Ishikawa (cell line): ENCODE data around the gene GPR148.

Source experiments
- EGR1 ChIP-seq: IDR thresholded peaks from 2 replicates; pipeline ENCODE4 v1.6.1; 2012
- EP300 ChIP-seq: IDR thresholded peaks from 2 replicates; pipeline ENCODE4 v1.6.1; 2012; ENCODE audit warnings: borderline replicate concordance
- TAF1 ChIP-seq: IDR thresholded peaks from 2 replicates; pipeline ENCODE4 v1.6.1; 2012; ENCODE audit warnings: low read depth, mild to moderate bottlenecking
- TEAD4 ChIP-seq: IDR thresholded peaks from 2 replicates; pipeline ENCODE4 v1.6.1; 2012
- YY1 ChIP-seq: IDR thresholded peaks from 2 replicates; pipeline ENCODE4 v1.6.1; 2012; ENCODE audit warnings: low read depth

DNA sequence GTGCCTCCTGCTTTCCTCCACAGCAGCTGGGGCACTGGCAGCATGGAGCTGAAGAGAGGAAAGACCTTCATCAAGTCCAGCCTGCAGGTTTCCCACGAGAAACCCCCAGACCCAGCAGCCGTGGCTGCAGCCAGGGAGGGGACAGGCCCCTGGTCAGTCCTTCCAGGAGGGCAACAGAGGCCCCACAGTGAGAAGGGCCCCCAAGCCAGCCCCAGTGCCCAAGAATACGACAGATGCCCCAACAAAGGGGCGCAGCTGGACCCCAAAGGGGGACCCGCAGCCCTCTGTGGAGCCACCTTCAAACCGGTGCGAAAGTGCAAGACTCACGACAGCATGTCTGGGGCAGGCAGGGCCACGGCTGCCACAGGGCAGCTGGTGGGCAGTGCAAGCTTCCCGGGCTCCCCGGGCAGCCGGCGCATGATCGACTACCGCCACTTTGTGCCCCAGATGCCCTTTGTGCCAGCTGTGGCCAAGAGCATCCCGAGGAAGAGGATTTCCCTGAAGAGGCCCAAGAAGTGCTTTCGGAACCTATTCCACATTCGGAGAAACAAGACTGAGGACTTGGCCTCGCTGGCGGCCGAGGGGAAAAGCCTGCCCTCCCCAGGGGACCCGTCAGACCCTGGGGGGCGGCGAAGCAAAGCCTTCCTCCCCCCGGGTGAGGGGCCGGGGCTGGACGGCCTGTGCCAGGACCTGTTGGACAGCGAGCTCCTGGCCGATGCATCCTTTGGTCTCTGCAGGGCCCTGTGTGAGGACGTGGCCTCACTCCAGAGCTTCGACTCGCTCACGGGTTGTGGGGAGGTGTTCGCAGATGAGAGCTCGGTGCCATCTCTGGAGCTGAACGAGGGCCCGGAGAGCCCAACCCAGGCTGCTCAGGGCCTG is 33.4 kb downstream of the GPR148 start:
- no peak for TF ChIP-seq EP300
- TF ChIP-seq TAF1 = no peak
- TF ChIP-seq EGR1 = no peak
- no peak for TF ChIP-seq YY1
- no peak for TF ChIP-seq TEAD4
